ENCODE data around the gene ZNF555. TPM values are rescaled to one million over a fixed set of nuclear protein-coding genes. Genes with fewer than 3 reads are reported as not detected.

ZNF555 gene
- total and polyA plus RNA-seq, 9 of the 15 experiments (the other 6 are each of a cell fraction or from before 2014, with no cell fraction given), result 2.0 to 6.7 (median 5.4) TPM

DNA sequence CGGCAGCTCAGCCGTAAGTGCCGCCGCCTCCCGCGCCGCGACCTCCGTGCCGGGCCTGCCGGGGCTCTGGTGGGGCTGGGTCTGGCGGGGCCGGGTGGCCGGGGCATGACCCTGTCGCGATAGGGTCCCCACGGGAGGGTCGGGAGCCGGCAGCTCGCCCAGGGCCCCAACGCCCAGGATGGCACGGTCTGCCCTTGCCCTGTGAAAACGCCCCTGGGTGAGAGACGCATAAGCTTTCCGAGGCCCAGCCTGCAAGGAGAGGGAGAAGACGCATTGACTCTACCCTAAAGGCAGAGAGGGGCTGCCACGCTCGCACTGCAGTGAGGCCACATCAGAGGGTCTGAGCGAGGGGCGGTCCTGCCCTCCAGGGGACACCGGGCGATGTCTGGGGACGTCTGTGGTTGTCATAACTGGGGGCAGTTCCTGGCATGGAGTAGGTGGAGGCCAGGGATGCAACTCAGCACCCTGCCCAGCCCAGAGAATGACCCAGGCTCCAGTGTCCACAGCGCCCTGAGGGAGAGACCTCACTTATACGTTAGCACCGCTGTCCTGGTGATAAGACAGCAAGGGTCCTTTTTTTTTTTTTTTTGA is 21.1 kb upstream of the ZNF555 start (continued):
- TF ChIP-seq, protein P1, sequence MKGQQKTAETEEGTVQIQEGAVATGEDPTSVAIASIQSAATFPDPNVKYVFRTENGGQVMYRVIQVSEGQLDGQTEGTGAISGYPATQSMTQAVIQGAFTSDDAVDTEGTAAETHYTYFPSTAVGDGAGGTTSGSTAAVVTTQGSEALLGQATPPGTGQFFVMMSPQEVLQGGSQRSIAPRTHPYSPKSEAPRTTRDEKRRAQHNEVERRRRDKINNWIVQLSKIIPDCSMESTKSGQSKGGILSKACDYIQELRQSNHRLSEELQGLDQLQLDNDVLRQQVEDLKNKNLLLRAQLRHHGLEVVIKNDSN (CRISPR knock-in tag; IDR thresholded peaks at IDR 0.05), result peak; percentile 31; the same call in 1 of the 2 replicates
- no peak for TF ChIP-seq NUFIP1 (IDR thresholded peaks at IDR 0.05; ENCODE audit: partially characterized antibody)
- no peak for TF ChIP-seq ELF2 (CRISPR knock-in tag; IDR thresholded peaks at IDR 0.05)
- TF ChIP-seq, protein P2, sequence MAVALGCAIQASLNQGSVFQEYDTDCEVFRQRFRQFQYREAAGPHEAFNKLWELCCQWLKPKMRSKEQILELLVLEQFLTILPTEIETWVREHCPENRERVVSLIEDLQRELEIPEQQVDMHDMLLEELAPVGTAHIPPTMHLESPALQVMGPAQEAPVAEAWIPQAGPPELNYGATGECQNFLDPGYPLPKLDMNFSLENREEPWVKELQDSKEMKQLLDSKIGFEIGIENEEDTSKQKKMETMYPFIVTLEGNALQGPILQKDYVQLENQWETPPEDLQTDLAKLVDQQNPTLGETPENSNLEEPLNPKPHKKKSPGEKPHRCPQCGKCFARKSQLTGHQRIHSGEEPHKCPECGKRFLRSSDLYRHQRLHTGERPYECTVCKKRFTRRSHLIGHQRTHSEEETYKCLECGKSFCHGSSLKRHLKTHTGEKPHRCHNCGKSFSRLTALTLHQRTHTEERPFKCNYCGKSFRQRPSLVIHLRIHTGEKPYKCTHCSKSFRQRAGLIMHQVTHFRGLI (CRISPR knock-in tag; IDR thresholded peaks at IDR 0.05), result no peak
- TF ChIP-seq PHB2 (IDR thresholded peaks at IDR 0.05; ENCODE audit: low read depth), result no peak
- TF ChIP-seq ZNF584 (CRISPR knock-in tag; IDR thresholded peaks at IDR 0.05; ENCODE audit: low read depth), result no peak
- no peak for TF ChIP-seq SOX6 (IDR thresholded peaks at IDR 0.05)
- TF ChIP-seq, protein P3, sequence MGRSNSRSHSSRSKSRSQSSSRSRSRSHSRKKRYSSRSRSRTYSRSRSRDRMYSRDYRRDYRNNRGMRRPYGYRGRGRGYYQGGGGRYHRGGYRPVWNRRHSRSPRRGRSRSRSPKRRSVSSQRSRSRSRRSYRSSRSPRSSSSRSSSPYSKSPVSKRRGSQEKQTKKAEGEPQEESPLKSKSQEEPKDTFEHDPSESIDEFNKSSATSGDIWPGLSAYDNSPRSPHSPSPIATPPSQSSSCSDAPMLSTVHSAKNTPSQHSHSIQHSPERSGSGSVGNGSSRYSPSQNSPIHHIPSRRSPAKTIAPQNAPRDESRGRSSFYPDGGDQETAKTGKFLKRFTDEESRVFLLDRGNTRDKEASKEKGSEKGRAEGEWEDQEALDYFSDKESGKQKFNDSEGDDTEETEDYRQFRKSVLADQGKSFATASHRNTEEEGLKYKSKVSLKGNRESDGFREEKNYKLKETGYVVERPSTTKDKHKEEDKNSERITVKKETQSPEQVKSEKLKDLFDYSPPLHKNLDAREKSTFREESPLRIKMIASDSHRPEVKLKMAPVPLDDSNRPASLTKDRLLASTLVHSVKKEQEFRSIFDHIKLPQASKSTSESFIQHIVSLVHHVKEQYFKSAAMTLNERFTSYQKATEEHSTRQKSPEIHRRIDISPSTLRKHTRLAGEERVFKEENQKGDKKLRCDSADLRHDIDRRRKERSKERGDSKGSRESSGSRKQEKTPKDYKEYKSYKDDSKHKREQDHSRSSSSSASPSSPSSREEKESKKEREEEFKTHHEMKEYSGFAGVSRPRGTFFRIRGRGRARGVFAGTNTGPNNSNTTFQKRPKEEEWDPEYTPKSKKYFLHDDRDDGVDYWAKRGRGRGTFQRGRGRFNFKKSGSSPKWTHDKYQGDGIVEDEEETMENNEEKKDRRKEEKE (IDR thresholded peaks at IDR 0.05; ENCODE audit: borderline replicate concordance in 1 of 2, control insufficient read depth in 1 of 2, low read depth in 2 of 2, low read length in 1 of 2), result no peak
- no peak for TF ChIP-seq BRF1 (IDR thresholded peaks at IDR 0.05; ENCODE audit: borderline replicate concordance, extremely low read depth, insufficient read length)
- no peak for TF ChIP-seq JUND (IDR thresholded peaks at IDR 0.05; ENCODE audit: borderline replicate concordance, low read depth, low read length)
- no peak for TF ChIP-seq JUND (tag; IDR thresholded peaks at IDR 0.05; ENCODE audit: borderline replicate concordance, low read depth, low read length)
- TF ChIP-seq NCOA4 (IDR thresholded peaks at IDR 0.05; ENCODE audit: partially characterized antibody), result no peak
- TF ChIP-seq, protein P4, sequence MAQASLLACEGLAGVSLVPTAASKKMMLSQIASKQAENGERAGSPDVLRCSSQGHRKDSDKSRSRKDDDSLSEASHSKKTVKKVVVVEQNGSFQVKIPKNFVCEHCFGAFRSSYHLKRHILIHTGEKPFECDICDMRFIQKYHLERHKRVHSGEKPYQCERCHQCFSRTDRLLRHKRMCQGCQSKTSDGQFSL (CRISPR knock-in tag; IDR thresholded peaks at IDR 0.05), result no peak
- TF ChIP-seq, protein P4 (tag; IDR thresholded peaks at IDR 0.05), result no peak
- TF ChIP-seq TGIF2 (CRISPR knock-in tag; IDR thresholded peaks at IDR 0.05), result no peak
- TF ChIP-seq KAT7 (CRISPR knock-in tag; IDR thresholded peaks at IDR 0.05; ENCODE audit: borderline replicate concordance), result 0 out of 2 replicates have a peak, but pooled peaks have one; percentile 29
- TF ChIP-seq, protein P5, sequence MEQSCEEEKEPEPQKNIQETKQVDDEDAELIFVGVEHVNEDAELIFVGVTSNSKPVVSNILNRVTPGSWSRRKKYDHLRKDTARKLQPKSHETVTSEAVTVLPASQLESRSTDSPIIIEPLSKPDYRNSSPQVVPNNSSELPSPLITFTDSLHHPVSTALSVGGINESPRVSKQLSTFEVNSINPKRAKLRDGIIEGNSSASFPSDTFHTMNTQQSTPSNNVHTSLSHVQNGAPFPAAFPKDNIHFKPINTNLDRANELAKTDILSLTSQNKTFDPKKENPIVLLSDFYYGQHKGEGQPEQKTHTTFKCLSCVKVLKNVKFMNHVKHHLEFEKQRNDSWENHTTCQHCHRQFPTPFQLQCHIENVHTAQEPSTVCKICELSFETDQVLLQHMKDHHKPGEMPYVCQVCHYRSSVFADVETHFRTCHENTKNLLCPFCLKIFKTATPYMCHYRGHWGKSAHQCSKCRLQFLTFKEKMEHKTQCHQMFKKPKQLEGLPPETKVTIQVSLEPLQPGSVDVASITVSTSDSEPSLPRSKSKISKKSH (CRISPR knock-in tag; IDR thresholded peaks at IDR 0.05), result no peak
- TF ChIP-seq KLF1 (tag; IDR thresholded peaks at IDR 0.05), result no peak

Data from K562 (cell line).